K562 (cell line): ENCODE data around the gene ATG7. TPM values are rescaled to one million over a fixed set of nuclear protein-coding genes. Genes with fewer than 3 reads are reported as not detected.

Source experiments
- ATAC-seq: fragments of 200-7000 bp; cut with Tn5 transposase; 3 replicates; pipeline ENCODE4 v1.9.1; 2020; ENCODE audit warnings: moderate library complexity
- BruUV-seq: library from RNA; stranded (reverse); fragments of 400-500 nt; replicated peaks from 2 replicates; lab custom pipeline; 2021; lab: Mats Ljungman, UMichigan
- CTCF ChIA-PET: fragments of 300-600 bp; formaldehyde crosslinking; extraction: SDS; loops from one replicate; lab custom pipeline; 2021; ENCODE audit warnings: low intra/inter-chr PET ratio; lab: Yijun Ruan, JAX
- POLR2A ChIA-PET: fragments of 300-600, 350-650 bp; sonication (Branson Sonifier 250); formaldehyde crosslinking; extraction: SDS; loops from one replicate; lab custom pipeline; 2021; ENCODE audit warnings: antibody characterized with exemption, inconsistent platforms; lab: Yijun Ruan, JAX
- DNase-seq, 4 experiments: peaks; one replicate each; pipeline versions ENCODE4 v3.0.0 to v3.0.0-alpha.2; 2011 to 2018; ENCODE audit warnings: low spot score in 3 of 4, mixed read lengths in 3 of 4; ENCODE audit errors: extremely low read depth in 1 of 4
- FAIRE-seq: peaks from 2 replicates; lab custom pipeline; 2011; peaks lifted over from hg19 to GRCh38; lab: Jason Lieb, UNC
- H2AFZ ChIP-seq: 2 replicates; pipeline ENCODE4 v1.6.0; 2011; ENCODE audit warnings: low read depth, low read length, control low read depth, inconsistent platforms
- H3K27ac ChIP-seq: fragments of 200-600 bp; 3 replicates; pipeline ENCODE4 v1.8.0; 2011; ENCODE audit warnings: low read depth, mild to moderate bottlenecking, control low read depth, inconsistent platforms, low read length, moderate library complexity, mixed read lengths; ENCODE audit errors: extremely low read depth
- H3K27me3 ChIP-seq, 2 experiments: fragments of 300-600 bp in 1 of 2; 2 replicates in 1 of 2; 3 replicates in 1 of 2; pipeline versions ENCODE4 v1.6.0 to v1.8.0; 2011; ENCODE audit warnings: inconsistent platforms in 2 of 2, low read length in 2 of 2, mild to moderate bottlenecking in 1 of 2, mixed read lengths in 1 of 2, moderate library complexity in 1 of 2; ENCODE audit not compliant: control insufficient read depth in 2 of 2, insufficient read depth in 2 of 2
- H3K36me3 ChIP-seq: fragments of 300-600 bp; 3 replicates; pipeline ENCODE4 v1.8.0; 2011; ENCODE audit warnings: mild to moderate bottlenecking, low read length, inconsistent platforms; ENCODE audit not compliant: control insufficient read depth, insufficient read depth
- H3K4me1 ChIP-seq, 2 experiments: fragments of 200-600 bp in 1 of 2; replicated peaks in 1 of 2; 2 replicates in 1 of 2; 3 replicates in 1 of 2; pipeline versions ENCODE4 v1.5.1 to v1.8.0; 2011; ENCODE audit warnings: inconsistent platforms in 2 of 2, low read length in 2 of 2, mild to moderate bottlenecking in 1 of 2, mixed read lengths in 1 of 2, moderate library complexity in 1 of 2; ENCODE audit not compliant: control insufficient read depth in 2 of 2, insufficient read depth in 2 of 2
- H3K4me2 ChIP-seq: 2 replicates; pipeline ENCODE4 v1.6.1; 2011; ENCODE audit warnings: low read length, control low read depth, inconsistent platforms, mixed read lengths; ENCODE audit not compliant: insufficient read depth
- H3K4me3 ChIP-seq: fragments of 200-600 bp; sonication (generic), shearing (Covaris generic); 2 replicates; pipeline ENCODE4 v1.5.1; 2016; ENCODE audit warnings: control low read depth, inconsistent platforms
- H3K79me2 ChIP-seq: fragments of 200-600 bp; 3 replicates; pipeline ENCODE4 v1.8.0; 2011; ENCODE audit warnings: low read length, inconsistent platforms; ENCODE audit not compliant: control insufficient read depth, insufficient read depth
- H3K9ac ChIP-seq, 2 experiments: 2 replicates each; pipeline versions ENCODE4 v1.6.0 to v1.6.1; 2011; ENCODE audit warnings: low read depth in 2 of 2, low read length in 2 of 2, control low read depth in 1 of 2, inconsistent platforms in 1 of 2, mild to moderate bottlenecking in 1 of 2, mixed read lengths in 1 of 2; ENCODE audit not compliant: insufficient read depth in 1 of 2
- H3K9me1 ChIP-seq: one replicate; pipeline ENCODE4 v1.6.0; 2011; ENCODE audit warnings: inconsistent platforms, mild to moderate bottlenecking, low read length, moderate library complexity; ENCODE audit not compliant: control insufficient read depth, insufficient read depth
- H3K9me3 ChIP-seq: replicated peaks from 2 replicates; pipeline ENCODE4 v1.5.1; 2011; ENCODE audit warnings: low read depth, low read length, inconsistent platforms; ENCODE audit not compliant: control insufficient read depth, insufficient read depth
- H4K20me1 ChIP-seq: replicated peaks from 2 replicates; pipeline ENCODE4 v1.6.1; 2011; ENCODE audit warnings: low read length, inconsistent platforms, mixed read lengths; ENCODE audit not compliant: control insufficient read depth, insufficient read depth
- IRF2 ChIP-seq: sonication (generic); formaldehyde crosslinking; IDR thresholded peaks from 2 replicates; pipeline ENCODE4 v1.8.1; 2022; ENCODE audit warnings: mild to moderate bottlenecking, missing genetic modification reagents
- JUN ChIP-seq, 2 experiments: sonication (generic) in 1 of 2; formaldehyde crosslinking in 1 of 2; IDR thresholded peaks; 2 replicates each; pipeline versions ENCODE4 v1.6.1 to v1.8.0; 2012 to 2022; ENCODE audit warnings: borderline replicate concordance in 2 of 2, mild to moderate bottlenecking in 2 of 2, improper control_type of control experiment in 1 of 2, low read depth in 1 of 2, low read length in 1 of 2, missing genetic modification reagents in 1 of 2
- USF2 ChIP-seq: sonication (generic); formaldehyde crosslinking; IDR thresholded peaks from 2 replicates; pipeline ENCODE4 v1.5.0; 2020; ENCODE audit warnings: missing genetic modification reagents
- WGBS: fragments of 100-300 bp; shearing (Covaris generic); methylation state at CpG from one replicate; pipeline ENCODE4 v1.1.6; 2016; ENCODE audit warnings: low coverage, mixed read lengths; ENCODE audit not compliant: insufficient coverage; ENCODE audit errors: missing lambda C conversion rate; 5-methylcytosine and 5-hydroxymethylcytosine counted together
- in situ Hi-C: fragments of 300-500 bp; cut with MboI; formaldehyde crosslinking; loops from 4 replicates; pipeline ENCODE4 v1.15.0; 2018; ENCODE audit warnings: inconsistent platforms, mixed read lengths
- intact Hi-C: fragments of 100-400 bp; cut with micrococcal nuclease; formaldehyde crosslinking; loops from 2 replicates; pipeline ENCODE4 v1.14.2; 2022
- polyA plus RNA-seq, 8 experiments: library from polyadenylated mRNA; depleted of rRNA in 4 of 8; stranded (reverse) in 5 of 8; unstranded in 3 of 8; fragments of >200 nt; fragmentation: Nextera tagmentation in 2 of 8; fragmentation: Illumina TruSeq in 1 of 8; extraction: Ambion mirVana in 2 of 8; extraction: Trizol in 1 of 8; gene quantifications; 2 replicates each; pipeline versions ENCODE4 v1.2.1 to v1.2.3, GENCODE V29; 2011 to 2014; ENCODE audit warnings: inconsistent platforms in 1 of 8, missing spikeins in 1 of 8
- total RNA-seq, 7 experiments: library from RNA; depleted of rRNA in 6 of 7; stranded (reverse); fragments of >200 nt in 6 of 7; fragmentation: Illumina TruSeq in 2 of 7; extraction: Trizol in 2 of 7; gene quantifications; 2 replicates each; pipeline versions ENCODE4 v1.2.1 to v1.2.3, GENCODE V29; 2011 to 2021; ENCODE audit warnings: low replicate concordance in 1 of 7
- TF ChIP-seq, protein P1 (sequence below): conservative IDR thresholded peaks from 2 replicates; pipeline ENCODE4 v1.6.1; 2011; ENCODE audit warnings: low read depth, mild to moderate bottlenecking, low read length; ENCODE audit not compliant: control insufficient read depth

The ATG7 gene
- total and polyA plus RNA-seq, 9 of the 15 experiments (the other 6 are each of a cell fraction or from before 2014, with no cell fraction given): 18.3 to 45.3 (median 33.6) TPM

GRCh38 chr3:11600501-11601282 lies 328.5 kb downstream of the ATG7 start:
- Histone ChIP-seq H3K4me1 (peaks cover 8 to 14% of the 10 kb centered on the region in 2 experiments; a peak in 4 of 5 replicates), H3K27me3 (no peaks in the 10 kb centered on the region), H3K4me2 (no peak overlapping the region), H3K9me1 (no peaks in the 10 kb centered on the region), H4K20me1 (no peaks in the 10 kb centered on the region), H3K4me3 (no peak overlapping the region), H3K9me3 (no peaks in the 10 kb centered on the region), H3K79me2 (peaks cover 13% of the 10 kb centered on the region), H3K9ac (no peak overlapping the region), H3K36me3 (peaks cover 5% of the 10 kb centered on the region; the same call in 2 of the 3 replicates), H3K27ac (no peak overlapping the region), H2AFZ (no peak overlapping the region)
- intact Hi-C loops (no loop called here), in situ Hi-C loops (no loop called here)
- WGBS: 74% methylated on average over 17 of the region's 18 CpGs
- POLR2A ChIA-PET: interaction anchor here (0.5 to 1.3 kb wide), 2 partner anchors 19 to 274 kb away, joined by 3 to 4 read pairs; no protein-coding TSS in a partner anchor
- no TSS peak for BruUV-seq
- FAIRE-seq (no peak), ATAC-seq (no peak), DNase-seq (no peak)
- CTCF ChIA-PET: no interaction called here
- TF ChIP-seq IRF2 (CRISPR knock-in tag): no peak
- TF ChIP-seq, protein P1, sequence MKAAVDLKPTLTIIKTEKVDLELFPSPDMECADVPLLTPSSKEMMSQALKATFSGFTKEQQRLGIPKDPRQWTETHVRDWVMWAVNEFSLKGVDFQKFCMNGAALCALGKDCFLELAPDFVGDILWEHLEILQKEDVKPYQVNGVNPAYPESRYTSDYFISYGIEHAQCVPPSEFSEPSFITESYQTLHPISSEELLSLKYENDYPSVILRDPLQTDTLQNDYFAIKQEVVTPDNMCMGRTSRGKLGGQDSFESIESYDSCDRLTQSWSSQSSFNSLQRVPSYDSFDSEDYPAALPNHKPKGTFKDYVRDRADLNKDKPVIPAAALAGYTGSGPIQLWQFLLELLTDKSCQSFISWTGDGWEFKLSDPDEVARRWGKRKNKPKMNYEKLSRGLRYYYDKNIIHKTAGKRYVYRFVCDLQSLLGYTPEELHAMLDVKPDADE: no peak
- no peak for TF ChIP-seq USF2 (CRISPR knock-in tag)
- TF ChIP-seq JUN (IDR thresholded peaks at IDR 0.05; ENCODE audit: borderline replicate concordance, low read depth, low read length): no peak
- no peak for TF ChIP-seq JUN (CRISPR knock-in tag; IDR thresholded peaks at IDR 0.05; ENCODE audit: borderline replicate concordance)
